Body of pancreas (tissue), 4 donors: Measurements from ENCODE around the gene WNT3.

Experiments used
- CTCF ChIP-seq, 7 experiments: fragments of 450-650 bp in 4 of 7; fragments of 200-600 bp in 3 of 7; sonication (generic) in 3 of 7; IDR thresholded peaks; one replicate each; pipeline ENCODE4 v1.5.1; 2016 to 2019; ENCODE audit warnings: antibody characterized with exemption in 7 of 7
- POLR2A ChIP-seq, 3 donors: fragments of 450-650 bp; IDR thresholded peaks; one replicate each; pipeline ENCODE4 v1.6.1; 2016; ENCODE audit warnings: antibody characterized with exemption in 3 of 3, mild to moderate bottlenecking in 2 of 3

- TF ChIP-seq CTCF (IDR thresholded peaks at IDR 0.05) (no peak), POLR2A (IDR thresholded peaks at IDR 0.05) (no peak)
Measured at GRCh38 chr17:46727572-46728348, 90.7 kb downstream of the WNT3 start.
